NT2/D1 (cell line): Measurements from ENCODE around the gene REEP6.

ENCODE experiments used
- SUZ12 ChIP-seq: IDR thresholded peaks from 2 replicates; pipeline ENCODE4 v1.6.1; 2011; ENCODE audit not compliant: insufficient read length, insufficient read depth; ENCODE audit errors: extremely low read depth
- YY1 ChIP-seq: IDR thresholded peaks from 2 replicates; pipeline ENCODE4 v1.6.1; 2011; ENCODE audit not compliant: insufficient read length, insufficient read depth
- ZNF274 ChIP-seq: IDR thresholded peaks from 2 replicates; pipeline ENCODE4 v1.6.1; 2011; ENCODE audit warnings: mild to moderate bottlenecking, low read depth, low read length

DNA sequence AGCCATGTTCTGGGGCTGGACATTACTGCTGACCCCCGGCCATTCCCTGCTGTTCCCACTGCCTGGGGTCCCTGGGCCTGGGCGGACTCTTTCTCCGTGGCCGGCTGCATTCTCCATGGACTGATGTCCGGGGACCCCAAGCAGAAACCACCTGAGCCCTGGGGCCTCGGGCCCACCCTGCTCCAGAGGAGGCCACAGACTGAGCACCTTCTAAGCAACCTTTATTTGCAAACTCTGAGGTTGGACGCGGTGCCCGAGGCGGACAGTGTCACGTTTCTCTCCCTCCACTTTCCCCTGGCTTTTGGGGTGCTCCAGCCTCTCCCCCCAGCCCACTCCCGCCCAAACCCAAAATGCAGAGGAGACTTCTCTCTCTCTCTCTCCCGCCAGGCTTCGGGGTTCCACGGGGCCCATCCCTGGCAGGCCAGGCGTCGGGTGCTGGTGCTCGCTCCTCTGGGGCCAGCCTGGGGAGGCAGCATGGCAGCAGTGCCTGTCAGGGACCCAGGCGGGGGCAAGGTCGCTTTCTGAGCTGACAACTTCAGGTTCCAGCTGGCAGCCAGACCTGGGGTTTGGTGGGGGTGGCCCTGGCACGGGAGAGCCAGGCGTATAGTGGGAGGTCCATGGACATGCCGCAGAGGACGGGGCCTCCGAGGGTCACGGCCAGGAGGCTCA, 9.6 kb upstream of the REEP6 start:
- TF ChIP-seq SUZ12, result no peak
- no peak for TF ChIP-seq ZNF274
- no peak for TF ChIP-seq YY1
